Suprapubic skin (tissue), 4 donors: ENCODE measurements around the gene TPCN2. TPM values are rescaled to one million over a fixed set of nuclear protein-coding genes. Genes with fewer than 3 reads are reported as not detected.

ENCODE experiments used
- DNase-seq, 2 donors: peaks; one replicate each; pipeline ENCODE4 v3.0.0-alpha.2; 2019; ENCODE audit warnings: low spot score in 2 of 2
- H3K27ac ChIP-seq: fragments of 200-600 bp; sonication (generic); one replicate; pipeline ENCODE4 v1.5.1; 2019
- H3K27me3 ChIP-seq: fragments of 200-600 bp; sonication (generic); one replicate; pipeline ENCODE4 v1.5.1; 2019
- H3K36me3 ChIP-seq: fragments of 200-600 bp; sonication (generic); one replicate; pipeline ENCODE4 v1.5.1; 2019
- H3K4me1 ChIP-seq: fragments of 200-600 bp; sonication (generic); one replicate; pipeline ENCODE4 v1.5.1; 2019
- H3K4me3 ChIP-seq: fragments of 200-600 bp; sonication (generic); one replicate; pipeline ENCODE4 v1.5.1; 2019; ENCODE audit warnings: mild to moderate bottlenecking
- H3K9me3 ChIP-seq: fragments of 200-600 bp; sonication (generic); one replicate; pipeline ENCODE4 v1.5.1; 2019
- CTCF ChIP-seq, 2 donors: fragments of 200-600 bp in 1 of 2; fragments of 450-650 bp in 1 of 2; sonication (generic) in 1 of 2; IDR thresholded peaks; one replicate each; pipeline ENCODE4 v1.5.1; 2016 to 2019; ENCODE audit warnings: antibody characterized with exemption in 2 of 2, mild to moderate bottlenecking in 1 of 2, moderate library complexity in 1 of 2
- EP300 ChIP-seq: sonication (generic); formaldehyde crosslinking; IDR thresholded peaks from one replicate; pipeline ENCODE4 v1.6.1; 2017; ENCODE audit warnings: antibody characterized with exemption
- POLR2A ChIP-seq, 2 donors: fragments of 450-650 bp; IDR thresholded peaks; one replicate each; pipeline ENCODE4 v1.6.1; 2017; ENCODE audit warnings: antibody characterized with exemption in 2 of 2, mild to moderate bottlenecking in 2 of 2, moderate library complexity in 2 of 2
- POLR2AphosphoS5 ChIP-seq, 3 donors: sonication (generic); formaldehyde crosslinking; IDR thresholded peaks; one replicate each; pipeline ENCODE4 v1.6.1; 2017; ENCODE audit warnings: antibody characterized with exemption in 3 of 3
- WGBS: methylation state at CpG from one replicate; pipeline ENCODE4 v1.1.5; 2018; 5-methylcytosine and 5-hydroxymethylcytosine counted together
- total RNA-seq, 4 donors: library from RNA; depleted of rRNA; stranded (reverse); fragments of >200 nt; gene quantifications; one replicate each; pipeline ENCODE4 v1.1.0, GENCODE V29; 2016

TPCN2 gene
- total RNA-seq, 4 donors from 2014 or later, result 8.4 to 30.3 (median 24.4) TPM

DNA sequence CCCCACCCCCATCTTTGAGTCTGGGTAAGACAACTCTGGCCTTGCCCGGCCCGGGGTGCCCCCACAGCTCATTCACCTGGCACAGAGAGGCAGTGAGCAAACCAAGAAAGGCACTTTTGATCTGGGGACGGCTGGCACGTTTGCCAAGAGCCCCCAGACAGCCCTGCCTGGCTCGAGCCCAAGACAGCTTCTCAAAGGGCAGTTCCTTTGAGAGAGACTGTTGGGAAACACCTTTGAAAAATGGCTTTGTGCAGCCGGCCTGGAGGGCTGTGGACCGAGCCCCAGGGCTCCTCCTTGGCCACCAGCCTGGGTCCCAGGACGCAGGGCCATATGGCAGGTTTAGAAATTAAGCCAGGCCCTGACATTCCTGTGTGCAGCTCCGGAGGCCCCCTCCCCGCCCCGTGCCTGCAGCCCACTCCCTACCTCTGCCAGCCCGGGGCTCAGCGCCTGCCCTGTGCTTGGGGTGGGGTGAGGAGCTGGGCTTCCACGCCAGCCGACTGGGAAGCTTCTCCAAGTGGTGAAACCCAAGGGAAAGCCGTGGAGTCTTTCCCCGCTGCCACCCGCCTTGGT is 56.8 kb downstream of the TPCN2 start:
- H3K4me3 ChIP-seq, result no peak overlapping the region
- DNase-seq, result no peak
- WGBS, result 73% methylated on average over 15 of the region's 18 CpGs

DNA sequence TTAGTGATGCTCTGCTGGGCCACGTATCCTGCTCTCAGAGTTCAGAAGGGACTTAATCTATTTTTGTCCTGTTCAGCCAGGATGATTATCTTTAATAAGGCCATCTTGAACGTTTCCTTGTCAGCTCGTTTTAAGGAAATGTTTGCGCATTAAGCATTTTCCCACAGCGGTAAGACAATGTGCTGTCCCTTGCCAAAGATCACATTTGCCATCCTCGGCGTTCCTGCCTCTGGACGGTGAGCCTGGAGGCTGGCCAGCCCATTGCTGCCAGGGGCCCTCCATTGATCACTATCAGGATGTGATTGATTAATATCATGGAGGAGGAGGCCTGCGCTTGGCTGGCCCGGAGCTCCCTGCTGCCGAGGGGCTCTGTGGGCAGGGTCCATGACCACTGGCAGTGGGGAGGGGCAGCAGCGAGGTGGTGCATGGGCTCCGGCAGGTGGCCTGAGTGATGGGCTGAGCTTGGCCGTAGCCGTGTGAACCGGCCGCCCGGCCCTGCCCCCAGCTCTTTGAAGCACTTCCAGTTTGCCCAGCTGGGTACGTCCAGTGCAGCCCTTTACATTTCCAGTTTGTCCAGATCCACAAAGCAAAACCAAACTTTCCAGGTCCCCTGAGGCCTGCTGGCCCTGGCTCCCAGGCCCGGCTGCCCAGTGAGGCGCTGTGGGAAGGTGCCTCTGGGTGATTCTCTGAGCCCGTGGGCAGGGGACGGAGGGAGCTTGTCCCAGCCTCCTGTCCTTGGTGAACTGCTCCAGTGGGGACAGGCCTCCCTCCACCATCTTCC is 57.5 kb downstream of the TPCN2 start:
- no peak overlapping the region for H3K4me3 ChIP-seq
- WGBS, result 85% methylated on average over 15 of the region's 23 CpGs
- H3K9me3 ChIP-seq, result no peaks in the 10 kb centered on the region
- H3K27me3 ChIP-seq, result no peaks in the 10 kb centered on the region
- H3K4me1 ChIP-seq, result peaks cover 19% of the 10 kb centered on the region
- no peak overlapping the region for H3K27ac ChIP-seq
- TF ChIP-seq POLR2AphosphoS5 (IDR thresholded peaks at IDR 0.05), result no peak
- TF ChIP-seq CTCF (IDR thresholded peaks at IDR 0.05), result no peak
- TF ChIP-seq EP300, result no peak
- TF ChIP-seq POLR2A (IDR thresholded peaks at IDR 0.05), result no peak
- H3K36me3 ChIP-seq, result no peaks in the 10 kb centered on the region
- DNase-seq, result no peak

More for the DNA sequence above, 56.8 kb downstream of the TPCN2 start:
- H3K36me3 ChIP-seq, result no peaks in the 10 kb centered on the region
- H3K27me3 ChIP-seq, result no peaks in the 10 kb centered on the region
- no peaks in the 10 kb centered on the region for H3K9me3 ChIP-seq
- no peak for TF ChIP-seq POLR2A (IDR thresholded peaks at IDR 0.05)
- TF ChIP-seq CTCF (IDR thresholded peaks at IDR 0.05), result no peak
- no peak for TF ChIP-seq EP300
- TF ChIP-seq POLR2AphosphoS5 (IDR thresholded peaks at IDR 0.05), result no peak
- H3K27ac ChIP-seq, result no peak overlapping the region
- H3K4me1 ChIP-seq, result peaks cover 20% of the 10 kb centered on the region

- H3K36me3 ChIP-seq, result no peaks in the 10 kb centered on the region
- H3K4me3 ChIP-seq, result no peak overlapping the region
- H3K4me1 ChIP-seq, result peaks cover 11% of the 10 kb centered on the region
- H3K27ac ChIP-seq, result no peak overlapping the region
- H3K27me3 ChIP-seq, result no peaks in the 10 kb centered on the region
- H3K9me3 ChIP-seq, result no peaks in the 10 kb centered on the region
- TF ChIP-seq CTCF (IDR thresholded peaks at IDR 0.05) (no peak), POLR2A (IDR thresholded peaks at IDR 0.05) (no peak), POLR2AphosphoS5 (IDR thresholded peaks at IDR 0.05) (no peak), EP300 (no peak)
- DNase-seq, result no peak
These were observed 58.7 kb downstream of the TPCN2 start for GRCh38 chr11:69107413-69107812.

DNA sequence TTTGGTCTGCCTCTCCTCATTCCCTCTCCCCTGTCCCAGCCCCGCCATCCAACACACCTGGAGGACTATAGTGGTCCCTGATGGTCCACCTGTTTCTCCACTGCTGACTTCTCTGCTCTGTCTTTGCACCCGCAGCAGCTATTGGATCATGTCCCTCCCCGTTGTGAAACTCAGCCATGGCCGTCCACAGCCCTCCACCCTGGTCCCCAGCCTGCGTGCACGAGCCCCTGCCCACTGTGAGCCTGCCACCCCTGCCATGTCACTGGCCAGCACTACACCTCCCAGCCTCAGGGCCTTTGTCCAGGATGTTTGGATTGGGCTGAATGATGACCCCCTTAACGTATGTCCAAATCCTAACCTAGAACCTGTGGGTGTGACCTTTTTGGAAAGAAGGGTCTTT is 59.3 kb downstream of the TPCN2 start:
- Histone ChIP-seq H3K4me3 (no peak overlapping the region), H3K36me3 (no peaks in the 10 kb centered on the region), H3K27me3 (no peaks in the 10 kb centered on the region), H3K27ac (no peak overlapping the region), H3K4me1 (peaks cover 11% of the 10 kb centered on the region), H3K9me3 (no peaks in the 10 kb centered on the region)
- no peak for DNase-seq
- TF ChIP-seq CTCF (IDR thresholded peaks at IDR 0.05), result no peak
- TF ChIP-seq EP300, result no peak
- no peak for TF ChIP-seq POLR2AphosphoS5 (IDR thresholded peaks at IDR 0.05)
- no peak for TF ChIP-seq POLR2A (IDR thresholded peaks at IDR 0.05)
- WGBS, result 94% methylated on average over 7 of the region's 7 CpGs

DNA sequence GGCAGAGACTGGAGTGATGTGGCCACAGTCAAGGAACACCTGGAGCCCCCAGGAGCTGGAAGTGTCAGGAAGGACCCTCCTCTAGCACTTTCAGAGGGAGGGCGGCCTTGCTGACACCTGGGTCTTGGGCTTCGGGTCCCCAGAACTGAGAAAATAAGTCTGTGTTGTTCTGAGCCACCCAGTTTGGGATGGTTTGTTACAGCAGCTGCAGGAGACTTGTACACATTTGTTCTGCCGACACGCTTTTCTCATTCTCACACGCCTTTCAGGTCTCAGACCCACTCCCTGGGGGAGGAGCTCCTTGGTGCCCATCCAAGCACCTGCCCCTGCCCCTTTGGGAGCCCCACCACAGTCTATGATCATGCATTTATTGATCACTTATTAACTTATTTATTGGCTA is 59.8 kb downstream of the TPCN2 start:
- TF ChIP-seq EP300 (no peak), POLR2AphosphoS5 (IDR thresholded peaks at IDR 0.05) (no peak), POLR2A (IDR thresholded peaks at IDR 0.05) (no peak), CTCF (IDR thresholded peaks at IDR 0.05) (no peak)
- Histone ChIP-seq H3K9me3 (no peaks in the 10 kb centered on the region), H3K36me3 (no peaks in the 10 kb centered on the region), H3K4me3 (no peak overlapping the region), H3K4me1 (peaks cover 11% of the 10 kb centered on the region), H3K27me3 (no peaks in the 10 kb centered on the region), H3K27ac (no peak overlapping the region)
- DNase-seq, result no peak
- WGBS, result 98% methylated on average over 5 of the region's 5 CpGs
